Jurkat, Clone E6-1 (cell line): ENCODE measurements around the gene PRAMEF6. TPM values are rescaled to one million over a fixed set of nuclear protein-coding genes. Genes with fewer than 3 reads are reported as not detected.
"Not testable (repeated sequence)": the region's sequence is repeated elsewhere in the genome, so short reads cannot be mapped to it uniquely, and the experiment has no call there.

Experiments
- DNase-seq: peaks from one replicate; pipeline ENCODE4 v3.0.0-alpha.2; 2011; ENCODE audit warnings: low read depth, low spot score
- H3K4me3 ChIP-seq: 2 replicates; pipeline ENCODE4 v1.5.1; 2011; ENCODE audit warnings: mild to moderate bottlenecking, low read length, control low read depth, moderate library complexity
- polyA plus RNA-seq: library from polyadenylated mRNA; unstranded; fragments of >200 nt; gene quantifications from one replicate; pipeline ENCODE4 v1.2.1, GENCODE V29; 2012; ENCODE audit warnings: missing spikeins; ENCODE audit not compliant: insufficient read length, insufficient read depth

Gene PRAMEF6
- polyA plus RNA-seq, result not detected

DNA sequence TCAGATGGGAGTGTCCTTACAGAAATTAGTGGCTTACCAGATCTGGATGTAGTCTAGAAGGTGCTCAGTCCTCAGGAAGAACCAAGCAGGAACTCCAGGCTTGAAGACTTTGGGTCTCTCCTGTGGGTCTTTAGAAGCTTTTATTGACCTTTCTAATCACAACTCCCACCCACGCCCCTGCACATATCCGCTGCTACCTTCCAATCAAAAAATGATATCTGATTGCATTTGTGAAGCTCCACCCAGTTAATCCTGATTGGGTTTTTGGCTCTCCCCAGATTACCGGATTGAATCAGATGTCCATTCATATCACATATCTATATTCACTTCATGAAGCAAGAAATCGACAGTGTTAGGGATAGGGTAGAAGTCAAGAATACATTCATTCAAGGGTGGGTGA is at the start of gene PRAMEF6:
Gene PRAMEF6 (minus strand): TSS at position 101 of the 400 bp plus-strand sequence. CDS start 5,062 bp downstream, outside the sequence.
- DNase-seq, H3K4me3 ChIP-seq: not testable (repeated sequence)

DNA sequence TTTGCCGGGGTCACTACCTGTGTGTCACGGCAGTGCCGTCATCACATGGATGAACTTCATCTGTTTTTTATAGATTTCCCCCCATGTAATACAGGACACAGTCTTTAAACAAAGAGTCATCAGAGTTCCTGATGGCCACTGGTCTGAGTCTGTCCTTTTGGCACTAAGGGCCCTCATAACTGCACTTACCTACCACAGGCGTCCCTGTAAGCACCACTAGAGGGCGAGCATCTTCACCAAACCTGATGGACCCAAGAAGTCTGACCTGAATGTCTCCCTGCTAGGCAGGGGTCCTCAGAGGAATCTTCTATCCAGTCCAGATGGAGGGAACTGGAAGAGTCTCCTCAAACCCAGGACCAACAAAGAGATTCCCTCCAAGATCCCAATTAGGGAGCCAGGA is 23.0 kb downstream of the PRAMEF6 start:
- DNase-seq, H3K4me3 ChIP-seq: not testable (repeated sequence)

- not testable (repeated sequence) for DNase-seq, H3K4me3 ChIP-seq
Observed at GRCh38 chr1:12921749-12922148, 25.6 kb downstream of the PRAMEF6 start.

- DNase-seq, H3K4me3 ChIP-seq: not testable (repeated sequence)
Observed at GRCh38 chr1:12916310-12916709, 31.1 kb downstream of the PRAMEF6 start, which contains the start of gene PRAMEF7. PRAMEF7 (plus strand) TSS chr1:12916610; CDS start chr1:12917693, 1,083 bp downstream.

- not testable (repeated sequence) for DNase-seq, H3K4me3 ChIP-seq
Observed at GRCh38 chr1:12903793-12904572, 43.4 kb downstream of the PRAMEF6 start.

DNA sequence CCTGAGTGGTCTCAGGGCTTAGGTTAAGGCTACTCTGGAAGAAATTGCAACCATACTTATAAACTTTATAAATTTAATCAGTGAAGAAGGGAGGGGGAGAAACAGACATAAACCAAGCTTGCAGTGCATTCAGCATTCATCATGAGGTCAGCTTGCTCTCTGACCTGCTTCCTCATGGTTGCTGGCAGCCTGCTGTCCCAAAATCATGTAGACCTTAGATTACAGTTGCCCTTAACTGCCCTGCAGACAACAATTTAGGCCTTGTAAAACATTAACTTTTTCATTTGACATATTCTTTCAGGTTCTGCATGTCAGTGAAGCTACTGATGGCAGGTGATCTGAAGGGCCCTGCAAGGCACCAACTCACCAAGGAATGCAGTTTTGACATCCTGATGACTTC is 48.2 kb downstream of the PRAMEF6 start:
- H3K4me3 ChIP-seq, DNase-seq: not testable (repeated sequence)

- DNase-seq, H3K4me3 ChIP-seq: not testable (repeated sequence)
Observed at GRCh38 chr1:12898170-12898569, 49.2 kb downstream of the PRAMEF6 start, which contains the start of gene PRAMEF10. PRAMEF10 (minus strand) TSS chr1:12898270; CDS start chr1:12895847, 2,423 bp downstream.
